Progenitor cell of endocrine pancreas (in vitro differentiated cells): Measurements from ENCODE around the gene STK17B. TPM values are rescaled to one million over a fixed set of nuclear protein-coding genes. Genes with fewer than 3 reads are reported as not detected.

Experiments used
- DNase-seq: peaks from one replicate; pipeline ENCODE4 v3.0.0; 2021; ENCODE audit warnings: low spot score; ENCODE audit not compliant: unreplicated experiment
- H3K27ac Mint-ChIP-seq: 2 replicates; pipeline ENCODE4 v1.8.0; 2021; ENCODE audit warnings: mild to moderate bottlenecking, moderate library complexity, mixed read lengths
- H3K27me3 Mint-ChIP-seq: 2 replicates; pipeline ENCODE4 v1.8.0; 2021; ENCODE audit warnings: mixed read lengths
- H3K36me3 Mint-ChIP-seq: 2 replicates; pipeline ENCODE4 v1.8.0; 2022; ENCODE audit warnings: mixed read lengths; ENCODE audit not compliant: insufficient read depth
- H3K4me1 Mint-ChIP-seq: 2 replicates; pipeline ENCODE4 v1.8.0; 2021; ENCODE audit warnings: low read depth, mixed read lengths
- H3K4me3 Mint-ChIP-seq: 2 replicates; pipeline ENCODE4 v1.8.0; 2021; ENCODE audit warnings: low read depth, mild to moderate bottlenecking, moderate library complexity, mixed read lengths
- H3K9me3 Mint-ChIP-seq: 2 replicates; pipeline ENCODE4 v1.8.0; 2021; ENCODE audit warnings: low read depth, mixed read lengths
- total RNA-seq: library from RNA; stranded (reverse); gene quantifications from 2 replicates; pipeline ENCODE4 v1.2.1, GENCODE V29; 2021
- TF ChIP-seq, protein P1 (sequence below): fragments of 200-600 bp; sonication (generic); IDR thresholded peaks from one replicate; pipeline ENCODE4 v1.5.0; 2021; ENCODE audit warnings: antibody characterized with exemption, mild to moderate bottlenecking; ENCODE audit not compliant: unreplicated experiment

Gene STK17B
- total RNA-seq, 1 donor from 2014 or later, result 3.4 TPM

DNA sequence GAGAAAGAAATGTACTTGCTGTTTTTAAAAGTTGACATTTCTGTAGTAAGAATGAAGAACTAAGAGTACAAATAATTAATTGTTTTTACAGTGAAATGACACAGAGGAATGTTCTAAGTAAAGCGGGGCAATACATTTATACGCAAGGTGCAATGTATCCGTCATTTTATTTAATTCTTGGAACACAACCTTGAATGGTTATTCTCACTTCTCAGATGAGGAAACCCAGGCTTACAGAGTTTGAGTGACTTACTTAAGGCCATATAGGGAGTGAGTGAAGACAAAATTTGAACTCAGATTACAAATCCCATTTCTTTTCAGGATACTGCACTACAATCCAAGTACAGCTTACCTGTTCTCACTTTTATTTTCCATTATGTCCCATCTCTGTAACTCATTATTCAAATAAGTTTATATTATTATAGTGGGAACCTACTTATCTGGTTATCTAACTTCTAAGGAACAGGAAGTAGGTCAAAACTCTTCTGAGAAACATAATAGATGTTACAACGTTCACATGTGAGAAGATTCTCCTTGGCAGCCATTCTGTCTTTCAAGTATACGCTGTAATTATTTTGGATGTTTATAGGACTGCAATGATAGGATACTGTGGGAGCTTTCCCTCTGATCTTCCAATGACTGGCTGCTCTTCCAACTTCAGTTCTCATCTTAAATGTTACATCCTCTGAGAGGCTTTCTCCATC, 12.3 kb upstream of the STK17B start:
- Mint-ChIP-seq H3K27ac (no peak overlapping the region), H3K9me3 (no peaks in the 10 kb centered on the region)

DNA sequence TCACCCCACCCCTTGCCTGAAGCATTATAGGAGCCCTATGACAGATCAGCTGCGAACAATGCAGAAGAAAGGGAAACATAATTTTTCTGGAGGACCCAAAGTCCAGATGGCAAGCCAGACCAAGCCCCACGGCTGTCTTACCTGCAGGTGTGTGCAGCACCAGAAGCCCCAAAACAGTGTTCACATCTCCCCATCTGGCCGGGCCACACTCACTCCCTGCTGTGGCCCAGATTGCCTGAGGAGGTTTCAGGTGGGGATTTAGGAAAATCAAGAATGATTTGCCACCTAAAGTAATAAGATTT, 11.7 kb upstream of the STK17B start:
- no peak for DNase-seq
- no peak overlapping the region for H3K4me3 Mint-ChIP-seq
- TF ChIP-seq, protein P1, sequence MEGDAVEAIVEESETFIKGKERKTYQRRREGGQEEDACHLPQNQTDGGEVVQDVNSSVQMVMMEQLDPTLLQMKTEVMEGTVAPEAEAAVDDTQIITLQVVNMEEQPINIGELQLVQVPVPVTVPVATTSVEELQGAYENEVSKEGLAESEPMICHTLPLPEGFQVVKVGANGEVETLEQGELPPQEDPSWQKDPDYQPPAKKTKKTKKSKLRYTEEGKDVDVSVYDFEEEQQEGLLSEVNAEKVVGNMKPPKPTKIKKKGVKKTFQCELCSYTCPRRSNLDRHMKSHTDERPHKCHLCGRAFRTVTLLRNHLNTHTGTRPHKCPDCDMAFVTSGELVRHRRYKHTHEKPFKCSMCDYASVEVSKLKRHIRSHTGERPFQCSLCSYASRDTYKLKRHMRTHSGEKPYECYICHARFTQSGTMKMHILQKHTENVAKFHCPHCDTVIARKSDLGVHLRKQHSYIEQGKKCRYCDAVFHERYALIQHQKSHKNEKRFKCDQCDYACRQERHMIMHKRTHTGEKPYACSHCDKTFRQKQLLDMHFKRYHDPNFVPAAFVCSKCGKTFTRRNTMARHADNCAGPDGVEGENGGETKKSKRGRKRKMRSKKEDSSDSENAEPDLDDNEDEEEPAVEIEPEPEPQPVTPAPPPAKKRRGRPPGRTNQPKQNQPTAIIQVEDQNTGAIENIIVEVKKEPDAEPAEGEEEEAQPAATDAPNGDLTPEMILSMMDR, result no peak
- peaks cover 3% of the 10 kb centered on the region for H3K27me3 Mint-ChIP-seq
- H3K27ac Mint-ChIP-seq, result no peak overlapping the region
- no peaks in the 10 kb centered on the region for H3K4me1 Mint-ChIP-seq
- no peaks in the 10 kb centered on the region for H3K9me3 Mint-ChIP-seq
- no peaks in the 10 kb centered on the region for H3K36me3 Mint-ChIP-seq

More for the DNA sequence above, 12.3 kb upstream of the STK17B start:
- H3K4me1 Mint-ChIP-seq, result no peaks in the 10 kb centered on the region
- TF ChIP-seq, protein P1, result no peak
- no peak for DNase-seq
- peaks cover 3% of the 10 kb centered on the region for H3K27me3 Mint-ChIP-seq
- no peaks in the 10 kb centered on the region for H3K36me3 Mint-ChIP-seq
- H3K4me3 Mint-ChIP-seq, result no peak overlapping the region

GRCh38 chr2:196182439-196183171, 11.2 kb upstream of the STK17B start:
- no peaks in the 10 kb centered on the region for H3K36me3 Mint-ChIP-seq
- DNase-seq, result no peak
- TF ChIP-seq, protein P1, result no peak

GRCh38 chr2:196181484-196181883, 10.1 kb upstream of the STK17B start:
- H3K4me3 Mint-ChIP-seq, result no peak overlapping the region
- H3K36me3 Mint-ChIP-seq, result no peaks in the 10 kb centered on the region
- no peak overlapping the region for H3K27ac Mint-ChIP-seq
- TF ChIP-seq, protein P1, result no peak
- no peak for DNase-seq
- H3K27me3 Mint-ChIP-seq, result peaks cover 3% of the 10 kb centered on the region
- no peaks in the 10 kb centered on the region for H3K4me1 Mint-ChIP-seq
- H3K9me3 Mint-ChIP-seq, result no peaks in the 10 kb centered on the region

More at GRCh38 chr2:196182439-196183171, 11.2 kb upstream of the STK17B start:
- Mint-ChIP-seq H3K27me3 (peaks cover 3% of the 10 kb centered on the region), H3K27ac (no peak overlapping the region), H3K9me3 (no peaks in the 10 kb centered on the region), H3K4me3 (no peak overlapping the region), H3K4me1 (no peaks in the 10 kb centered on the region)

DNA sequence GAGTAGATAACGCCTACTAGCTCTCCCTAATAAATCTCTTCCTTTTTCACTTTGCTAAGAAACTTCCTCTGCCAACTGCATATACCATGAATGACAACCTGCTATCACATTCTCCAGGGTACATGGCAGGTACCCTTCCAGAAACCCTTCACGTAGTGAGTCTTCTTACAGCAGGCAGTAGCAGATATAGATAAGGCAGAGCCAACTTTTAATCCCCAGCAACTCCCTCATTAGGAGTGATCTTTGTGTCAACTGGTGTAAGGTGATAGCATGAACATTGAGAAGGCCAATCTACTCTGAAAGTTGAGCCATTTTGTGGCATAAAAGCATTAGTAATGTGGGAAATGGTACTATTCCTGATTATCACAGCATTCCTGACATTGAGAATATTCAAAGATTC, 5.7 kb upstream of the STK17B start:
- Mint-ChIP-seq H3K27me3 (peaks cover 28% of the 10 kb centered on the region), H3K4me1 (no peaks in the 10 kb centered on the region), H3K9me3 (no peaks in the 10 kb centered on the region), H3K36me3 (no peaks in the 10 kb centered on the region), H3K4me3 (no peak overlapping the region), H3K27ac (no peak overlapping the region)
- no peak for DNase-seq
- TF ChIP-seq, protein P1, result no peak
